Vagina (tissue), 2 donors: ENCODE measurements around the gene RAB3GAP1.

Source experiments
- POLR2A ChIP-seq, 2 donors: fragments of 450-650 bp; IDR thresholded peaks; one replicate each; pipeline ENCODE4 v1.6.1; 2017; ENCODE audit warnings: antibody characterized with exemption in 2 of 2, mild to moderate bottlenecking in 2 of 2, moderate library complexity in 2 of 2
- TF ChIP-seq, protein P1 (sequence below), 3 experiments: fragments of 450-650 bp in 2 of 3; fragments of 200-600 bp in 1 of 3; sonication (generic) in 1 of 3; IDR thresholded peaks; one replicate each; pipeline ENCODE4 v1.5.1; 2017 to 2019; ENCODE audit warnings: antibody characterized with exemption in 3 of 3, mild to moderate bottlenecking in 2 of 3, moderate library complexity in 2 of 3

DNA sequence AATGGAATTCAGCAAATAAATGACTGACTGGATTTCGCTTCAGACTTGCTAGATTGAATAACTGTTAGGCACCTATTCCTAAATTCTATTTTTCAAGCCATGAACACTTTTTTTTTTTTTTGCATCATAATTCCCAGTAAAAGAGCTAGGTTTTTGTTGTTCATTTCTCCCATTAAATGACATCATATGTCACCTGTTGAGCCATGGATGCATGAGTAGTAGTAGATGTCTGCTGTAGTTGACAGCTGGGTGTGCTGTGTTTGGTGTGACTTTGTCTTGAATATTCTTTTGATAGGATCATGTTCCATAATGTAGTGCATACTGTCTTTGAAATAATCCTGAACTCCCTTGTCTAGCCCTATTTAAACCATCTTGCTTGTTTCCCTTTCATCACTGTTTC is 115.2 kb downstream of the RAB3GAP1 start:
- TF ChIP-seq, protein P1, sequence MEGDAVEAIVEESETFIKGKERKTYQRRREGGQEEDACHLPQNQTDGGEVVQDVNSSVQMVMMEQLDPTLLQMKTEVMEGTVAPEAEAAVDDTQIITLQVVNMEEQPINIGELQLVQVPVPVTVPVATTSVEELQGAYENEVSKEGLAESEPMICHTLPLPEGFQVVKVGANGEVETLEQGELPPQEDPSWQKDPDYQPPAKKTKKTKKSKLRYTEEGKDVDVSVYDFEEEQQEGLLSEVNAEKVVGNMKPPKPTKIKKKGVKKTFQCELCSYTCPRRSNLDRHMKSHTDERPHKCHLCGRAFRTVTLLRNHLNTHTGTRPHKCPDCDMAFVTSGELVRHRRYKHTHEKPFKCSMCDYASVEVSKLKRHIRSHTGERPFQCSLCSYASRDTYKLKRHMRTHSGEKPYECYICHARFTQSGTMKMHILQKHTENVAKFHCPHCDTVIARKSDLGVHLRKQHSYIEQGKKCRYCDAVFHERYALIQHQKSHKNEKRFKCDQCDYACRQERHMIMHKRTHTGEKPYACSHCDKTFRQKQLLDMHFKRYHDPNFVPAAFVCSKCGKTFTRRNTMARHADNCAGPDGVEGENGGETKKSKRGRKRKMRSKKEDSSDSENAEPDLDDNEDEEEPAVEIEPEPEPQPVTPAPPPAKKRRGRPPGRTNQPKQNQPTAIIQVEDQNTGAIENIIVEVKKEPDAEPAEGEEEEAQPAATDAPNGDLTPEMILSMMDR (IDR thresholded peaks at IDR 0.05): no peak
- TF ChIP-seq POLR2A (IDR thresholded peaks at IDR 0.05): no peak
